Stimulated activated CD4-positive, alpha-beta T cell treated with anti-CD3 and anti-CD28 coated beads, Interleukin-12 subunit alpha, Interleukin-12 subunit beta, amount 100 ng/mL, for 24 hours (primary cell): Measurements from ENCODE around the gene AGFG2.
"Not testable (repeated sequence)": the region's sequence is repeated elsewhere in the genome, so short reads cannot be mapped to it uniquely, and the experiment has no call there.

Experiments used
- DNase-seq, 2 experiments: peaks; one replicate each; pipeline ENCODE4 v3.0.0-alpha.2; 2020; ENCODE audit warnings: low read depth in 2 of 2

AGFG2 gene

GRCh38 chr7:100538654-100539435 is at the start of gene AGFG2:
Gene AGFG2 (plus strand): TSS chr7:100539203. CDS start chr7:100539347, 144 bp downstream.
- peak; percentile 100 for DNase-seq

- no peak for DNase-seq
Measured at GRCh38 chr7:100489824-100490223, 49.2 kb upstream of the AGFG2 start.

- no peak for DNase-seq
Measured at GRCh38 chr7:100490483-100491191, 48.4 kb upstream of the AGFG2 start.

GRCh38 chr7:100491192-100491578 is 47.8 kb upstream of the AGFG2 start:
- no peak for DNase-seq

GRCh38 chr7:100492738-100493475 is 46.1 kb upstream of the AGFG2 start:
- no peak for DNase-seq

GRCh38 chr7:100493476-100494264 is 45.3 kb upstream of the AGFG2 start:
- DNase-seq = peak; percentile 37 to 45

GRCh38 chr7:100496509-100496908 is 42.5 kb upstream of the AGFG2 start:
- DNase-seq = no peak

GRCh38 chr7:100500743-100501142 is 38.3 kb upstream of the AGFG2 start:
- DNase-seq = not testable (repeated sequence)

GRCh38 chr7:100504031-100504430 is 35.0 kb upstream of the AGFG2 start:
- DNase-seq = not testable (repeated sequence)

- no peak for DNase-seq
Measured at GRCh38 chr7:100504887-100505611, 34.0 kb upstream of the AGFG2 start.

- no peak for DNase-seq
Measured at GRCh38 chr7:100506356-100506923, 32.6 kb upstream of the AGFG2 start.

GRCh38 chr7:100509231-100509630 is 29.8 kb upstream of the AGFG2 start:
- DNase-seq = no peak

GRCh38 chr7:100510437-100511239 is 28.4 kb upstream of the AGFG2 start:
- no peak for DNase-seq

- no peak for DNase-seq
Measured at GRCh38 chr7:100513212-100513810, 25.7 kb upstream of the AGFG2 start.

GRCh38 chr7:100515072-100515532 is 23.9 kb upstream of the AGFG2 start:
- no peak for DNase-seq

- DNase-seq = no peak
Measured at GRCh38 chr7:100516135-100516812, 22.7 kb upstream of the AGFG2 start.

GRCh38 chr7:100517305-100517704 is 21.7 kb upstream of the AGFG2 start:
- no peak for DNase-seq

- no peak for DNase-seq
Measured at GRCh38 chr7:100519580-100519979, 19.4 kb upstream of the AGFG2 start.

GRCh38 chr7:100520138-100520537 is 18.9 kb upstream of the AGFG2 start:
- no peak for DNase-seq
